Heart left ventricle (tissue), 16 donors: ENCODE measurements around the gene FOCAD. TPM values are rescaled to one million over a fixed set of nuclear protein-coding genes. Genes with fewer than 3 reads are reported as not detected.

Experiments used
- ATAC-seq, 4 donors: fragments of 200-7000 bp; cut with Tn5 transposase; one replicate each; pipeline ENCODE4 v1.9.1; 2020 to 2022; ENCODE audit warnings: moderate library complexity in 4 of 4, mild to moderate bottlenecking in 3 of 4, moderate number of reproducible peaks in 1 of 4
- DNase-seq, 5 donors: peaks; one replicate each; pipeline ENCODE4 v3.0.0-alpha.2; 2020
- H3K27ac ChIP-seq, 12 donors: fragments of 200-600 bp; sonication (generic) in 4 of 12; one replicate each; pipeline versions ENCODE4 v1.5.0 to v1.8.0; 2016 to 2022; ENCODE audit warnings: mild to moderate bottlenecking in 2 of 12
- H3K27me3 ChIP-seq, 9 donors: fragments of 200-600 bp; sonication (generic) in 2 of 9; one replicate each; pipeline versions ENCODE4 v1.5.1 to v1.8.0; 2016 to 2022; ENCODE audit warnings: mild to moderate bottlenecking in 3 of 9
- H3K36me3 ChIP-seq, 9 donors: fragments of 200-600 bp; sonication (generic) in 2 of 9; one replicate each; pipeline versions ENCODE4 v1.5.0 to v1.8.0; 2018 to 2022; ENCODE audit warnings: mild to moderate bottlenecking in 2 of 9
- H3K4me1 ChIP-seq, 12 donors: fragments of 200-600 bp; sonication (generic) in 4 of 12; one replicate each; pipeline versions ENCODE4 v1.5.0 to v1.8.0; 2016 to 2022; ENCODE audit warnings: mild to moderate bottlenecking in 3 of 12
- H3K4me3 ChIP-seq, 12 donors: fragments of 200-600 bp; sonication (generic) in 4 of 12; one replicate each; pipeline versions ENCODE4 v1.5.0 to v1.8.0; 2017 to 2022; ENCODE audit warnings: mild to moderate bottlenecking in 9 of 12, moderate library complexity in 4 of 12
- H3K9me3 ChIP-seq, 12 donors: fragments of 200-600 bp; sonication (generic) in 4 of 12; one replicate each; pipeline versions ENCODE4 v1.5.0 to v1.8.0; 2016 to 2022; ENCODE audit warnings: mild to moderate bottlenecking in 1 of 12
- POLR2A ChIP-seq, 2 donors: fragments of 450-650 bp; IDR thresholded peaks; one replicate each; pipeline ENCODE4 v1.6.1; 2017; ENCODE audit warnings: antibody characterized with exemption in 2 of 2, mild to moderate bottlenecking in 2 of 2, moderate library complexity in 2 of 2
- WGBS, 4 donors: extraction: QIAGEN DNeasy Blood & Tissue Kit in 2 of 4; methylation state at CpG; one replicate each; pipeline versions ENCODE4 v1.1.5 to v1.1.7; 2013 to 2018; 5-methylcytosine and 5-hydroxymethylcytosine counted together
- intact Hi-C, 10 donors: fragments of 100-400 bp; cut with DNase I; formaldehyde crosslinking; loops; one replicate each; pipeline versions ENCODE4 v1.11.1 to v1.14.2; 2022
- polyA plus RNA-seq, 2 donors: library from polyadenylated mRNA; stranded (reverse); fragments of 200-250 nt; gene quantifications; one replicate each; pipeline ENCODE4 v1.2.3, GENCODE V29; 2013
- total RNA-seq, 9 donors: library from RNA; depleted of rRNA in 2 of 9; stranded (reverse); fragments of >200 nt in 2 of 9; fragmentation: NEBNext Ultra II Directional in 3 of 9; extraction: Animal tissue kit (Norgen Biotek cat#: 25700) in 3 of 9; gene quantifications; one replicate each; pipeline versions ENCODE4 v1.1.0 to v1.2.4, GENCODE V29; 2016 to 2023
- TF ChIP-seq, protein P1 (sequence below), 12 donors: fragments of 200-600 bp; sonication (generic) in 4 of 12; IDR thresholded peaks; one replicate each; pipeline versions ENCODE4 v1.5.0 to v1.8.0; 2018 to 2022; ENCODE audit warnings: antibody characterized with exemption in 12 of 12, mild to moderate bottlenecking in 5 of 12
- donor health status: ischemic (EF 13 %, LVEDD 7.1; RV severe dilation, severe dysfunction).
- donor health status: healthy with polysubstance abuse.
- donor health status: DM: no; HTN: yes; CAD: no.
- donor health status: DM: no; HTN: no; CAD: no.
- donor health status: ischemic (EF 25% LVEDD 6.9; RV normal size, moderate dysfunction).
- donor health status: ischemic (EF 25% LVEDD 5.7; RV mildly dilated, moderate dysfunction).
- donor health status: healthy.
- donor health status: DM: yes; HTN: yes; CAD: no.
- donor health status: ischemic (EF 35%, LVEDD 5.7; RV mildly dilated, moderate dysfunction).
- donor health status: nonischemic (EF 11% LVEDD 7.7; RV severe dilation, severe dysfunction).
- donor health status: DM: yes; HTN: yes; CAD: no.
- donor health status: PGD.
- donor health status: ischemic (EF 29% LVEDD 5.4; RV normal size, mild dysfunction).
- donor health status: nonischemic (EF 23%, LVEDD 6.1; RV moderate dilation, normal function).

The FOCAD gene
- total and polyA plus RNA-seq, 11 donors: 8.6 to 39.5 (median 28.3) TPM

DNA sequence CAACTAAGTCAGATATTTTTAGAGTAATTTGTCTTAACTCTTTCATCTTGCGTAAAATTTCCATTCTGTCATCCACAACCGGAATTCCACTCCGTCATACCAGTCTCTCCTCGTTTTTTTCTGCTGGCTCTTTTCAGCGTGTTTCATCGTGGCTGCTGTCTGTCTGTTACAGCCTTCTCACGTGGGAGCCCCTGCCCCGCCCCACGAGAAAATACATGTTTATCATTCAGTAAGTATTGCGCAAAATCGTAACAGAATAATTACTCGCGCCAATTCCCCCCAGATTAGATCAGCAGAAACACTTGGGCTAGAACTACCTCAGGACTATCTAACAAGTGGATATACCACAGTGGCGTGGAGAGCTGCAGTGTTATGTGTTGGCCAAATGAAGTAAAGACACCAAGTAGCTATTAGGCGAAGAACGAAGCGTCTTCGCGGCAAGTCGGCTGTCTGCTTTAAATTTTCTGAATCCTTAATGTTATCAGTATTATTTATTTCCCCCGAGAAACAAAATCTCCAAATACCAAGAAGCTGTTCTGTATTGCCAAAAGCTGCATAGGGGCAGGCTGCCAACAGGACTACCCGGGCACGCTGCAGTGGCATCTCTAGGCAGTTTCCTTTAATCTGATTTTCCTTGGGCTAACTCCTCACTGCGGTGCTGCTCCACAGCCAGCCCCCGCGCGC lies 566 bp upstream of the FOCAD start:
- H3K27me3 ChIP-seq: no peaks in the 10 kb centered on the region
- WGBS, 4 donors: 1 to 5% (median 2%) methylated on average over 23 to 27 of the region's 27 CpGs

DNA sequence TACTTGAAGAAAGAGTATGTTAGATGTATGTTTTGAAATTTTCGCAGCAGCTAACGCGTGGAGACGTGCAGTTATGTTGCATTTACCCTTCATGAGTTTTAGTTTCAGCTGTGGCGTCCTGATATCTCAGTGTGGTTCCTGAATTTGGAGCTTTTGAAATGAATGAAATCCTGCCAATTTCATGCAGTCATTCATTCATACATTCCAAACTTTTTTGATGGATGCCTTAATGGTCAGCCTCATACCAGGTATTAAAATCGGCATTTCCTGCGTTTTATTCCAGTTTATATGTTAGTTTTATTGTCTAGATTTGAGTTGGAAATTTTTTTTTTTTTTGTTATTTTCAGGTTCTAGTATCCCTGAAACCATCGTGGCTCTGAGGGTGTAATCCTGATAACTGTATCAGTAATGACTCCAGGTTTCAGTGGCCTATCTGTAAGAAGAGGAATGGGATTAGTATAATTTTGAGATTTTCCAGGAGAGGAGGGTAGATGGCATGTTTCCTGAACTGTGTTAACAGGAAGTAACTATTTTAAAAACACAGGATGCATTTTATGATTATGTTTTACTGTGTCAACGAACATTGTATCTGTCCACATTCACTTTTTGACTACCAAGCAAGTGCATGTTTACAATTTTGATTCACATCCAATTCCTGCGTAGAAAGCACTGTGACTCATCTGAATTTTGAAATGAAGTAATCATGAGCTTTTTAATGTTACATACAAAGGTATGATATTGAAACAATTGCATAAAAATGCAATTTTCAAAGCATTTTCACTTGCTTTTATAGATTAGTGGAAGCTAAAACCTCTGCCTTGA lies 1.0 kb downstream of the FOCAD start:
- intact Hi-C loops: loop anchor here in 7 of 10 donors (2.0 to 10.0 kb wide), 6 partner anchors 58 to 330 kb away; partner anchors contain the start of gene MLLT3 (in 5 of the 7)
- Histone ChIP-seq H3K4me3 (peak overlapping the region; percentile 80 to 95 (median 88)), H3K27ac (peak overlapping the region; percentile 87 to 97 (median 94)), H3K9me3 (no peaks in the 10 kb centered on the region), H3K27me3 (no peaks in the 10 kb centered on the region), H3K4me1 (peaks cover 0 to 41% (median 24%) of the 10 kb centered on the region in 12 donors), H3K36me3 (no peaks in the 10 kb centered on the region)
- ATAC-seq: no peak
- 2 to 5% (median 4%) methylated on average over 10 of the region's 10 CpGs for WGBS, 4 donors
- DNase-seq: no peak
- TF ChIP-seq POLR2A (IDR thresholded peaks at IDR 0.05): no peak
- TF ChIP-seq, protein P1, sequence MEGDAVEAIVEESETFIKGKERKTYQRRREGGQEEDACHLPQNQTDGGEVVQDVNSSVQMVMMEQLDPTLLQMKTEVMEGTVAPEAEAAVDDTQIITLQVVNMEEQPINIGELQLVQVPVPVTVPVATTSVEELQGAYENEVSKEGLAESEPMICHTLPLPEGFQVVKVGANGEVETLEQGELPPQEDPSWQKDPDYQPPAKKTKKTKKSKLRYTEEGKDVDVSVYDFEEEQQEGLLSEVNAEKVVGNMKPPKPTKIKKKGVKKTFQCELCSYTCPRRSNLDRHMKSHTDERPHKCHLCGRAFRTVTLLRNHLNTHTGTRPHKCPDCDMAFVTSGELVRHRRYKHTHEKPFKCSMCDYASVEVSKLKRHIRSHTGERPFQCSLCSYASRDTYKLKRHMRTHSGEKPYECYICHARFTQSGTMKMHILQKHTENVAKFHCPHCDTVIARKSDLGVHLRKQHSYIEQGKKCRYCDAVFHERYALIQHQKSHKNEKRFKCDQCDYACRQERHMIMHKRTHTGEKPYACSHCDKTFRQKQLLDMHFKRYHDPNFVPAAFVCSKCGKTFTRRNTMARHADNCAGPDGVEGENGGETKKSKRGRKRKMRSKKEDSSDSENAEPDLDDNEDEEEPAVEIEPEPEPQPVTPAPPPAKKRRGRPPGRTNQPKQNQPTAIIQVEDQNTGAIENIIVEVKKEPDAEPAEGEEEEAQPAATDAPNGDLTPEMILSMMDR (IDR thresholded peaks at IDR 0.05): no peak

More for the DNA sequence above, 566 bp upstream of the FOCAD start:
- DNase-seq (peak in 4 of 5 donors; percentile 42 to 76 (median 58)), ATAC-seq (peak in 3 of 4 donors; percentile 3 to 30 (median 17))
- Histone ChIP-seq H3K9me3 (no peaks in the 10 kb centered on the region), H3K27ac (peak overlapping the region; percentile 35 to 97 (median 94)), H3K4me1 (peaks cover 0 to 34% (median 21%) of the 10 kb centered on the region in 12 donors), H3K4me3 (peak overlapping the region; percentile 80 to 95 (median 88)), H3K36me3 (no peaks in the 10 kb centered on the region)
- no peak for TF ChIP-seq POLR2A (IDR thresholded peaks at IDR 0.05)
- TF ChIP-seq, protein P1 (IDR thresholded peaks at IDR 0.05): no peak
- intact Hi-C loops: loop anchor here in 7 of 10 donors (2.0 to 10.0 kb wide), 6 partner anchors 56 to 329 kb away; partner anchors contain the start of gene MLLT3 (in 5 of the 7)

DNA sequence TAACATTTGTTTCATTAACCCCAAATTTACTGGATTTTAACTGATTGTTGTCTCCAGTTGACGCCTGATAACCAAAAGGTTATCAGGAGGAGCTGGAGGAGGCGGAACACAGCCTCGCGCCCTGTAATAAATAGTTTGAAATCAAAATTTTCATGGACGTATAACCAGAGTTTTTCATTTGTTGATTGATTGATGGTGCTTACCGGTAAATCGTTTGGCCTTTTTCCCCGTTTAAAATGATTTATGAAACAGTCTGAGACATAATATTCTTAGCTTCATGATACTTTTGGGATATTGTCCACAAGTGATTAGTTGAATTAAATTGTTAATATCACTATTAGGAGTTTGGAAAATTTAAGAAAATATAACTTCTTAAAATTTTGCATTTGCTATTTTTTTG lies 1.7 kb downstream of the FOCAD start:
- peak overlapping the region in 4 of 12 donors; percentile 85 to 93 (median 87) for H3K4me3 ChIP-seq

More for the DNA sequence above, 1.7 kb downstream of the FOCAD start:
- Histone ChIP-seq H3K36me3 (no peaks in the 10 kb centered on the region), H3K9me3 (no peaks in the 10 kb centered on the region), H3K27ac (peak overlapping the region in 10 of 12 donors; percentile 11 to 97 (median 93)), H3K27me3 (no peaks in the 10 kb centered on the region), H3K4me1 (peaks cover 0 to 45% (median 24%) of the 10 kb centered on the region in 12 donors)
- WGBS, 4 donors: 74 to 82% (median 76%) methylated on average over 8 of the region's 8 CpGs
- intact Hi-C loops: loop anchor here in 5 of 10 donors (2.0 to 10.0 kb wide), 4 partner anchors 61 to 331 kb away; partner anchors contain the start of gene MLLT3 (in 2 of the 5)
- no peak for DNase-seq
- TF ChIP-seq POLR2A (IDR thresholded peaks at IDR 0.05): no peak
- TF ChIP-seq, protein P1 (IDR thresholded peaks at IDR 0.05): no peak
- no peak for ATAC-seq
